Activated CD4-positive, alpha-beta T cell treated with anti-CD3 and anti-CD28 coated beads, Interleukin-2, amount 50 U/mL, for 16 hours (primary cell): ENCODE data around the gene DGLUCY.
A peak's percentile ranks its signal among the peaks of the same experiment; 100 is the strongest.
"Not testable (repeated sequence)": the region's sequence is repeated elsewhere in the genome, so short reads cannot be mapped to it uniquely, and the experiment has no call there.

Source experiments
- DNase-seq: peaks from one replicate; pipeline ENCODE4 v3.0.0-alpha.2; 2020

The DGLUCY gene

DNA sequence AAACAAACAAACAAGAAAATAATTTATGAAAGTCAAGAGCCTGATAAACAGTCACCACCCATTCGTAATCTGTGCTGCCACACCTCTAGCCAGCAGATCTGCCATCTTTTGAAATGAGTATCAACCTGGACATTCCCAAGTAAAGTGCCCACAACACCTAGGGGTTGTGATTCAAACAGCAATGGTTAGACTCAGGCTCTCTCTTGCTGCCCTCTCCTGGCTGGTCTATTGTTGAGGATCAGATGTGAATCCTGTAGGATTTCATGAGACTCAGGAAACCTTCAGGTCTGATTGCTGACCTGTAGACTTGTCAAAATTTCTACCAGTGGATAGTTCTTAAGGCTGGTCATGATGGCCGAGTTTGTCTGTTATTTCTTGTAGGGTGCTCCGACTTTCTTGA lies 26.8 kb downstream of the DGLUCY start:
- no peak for DNase-seq

DNA sequence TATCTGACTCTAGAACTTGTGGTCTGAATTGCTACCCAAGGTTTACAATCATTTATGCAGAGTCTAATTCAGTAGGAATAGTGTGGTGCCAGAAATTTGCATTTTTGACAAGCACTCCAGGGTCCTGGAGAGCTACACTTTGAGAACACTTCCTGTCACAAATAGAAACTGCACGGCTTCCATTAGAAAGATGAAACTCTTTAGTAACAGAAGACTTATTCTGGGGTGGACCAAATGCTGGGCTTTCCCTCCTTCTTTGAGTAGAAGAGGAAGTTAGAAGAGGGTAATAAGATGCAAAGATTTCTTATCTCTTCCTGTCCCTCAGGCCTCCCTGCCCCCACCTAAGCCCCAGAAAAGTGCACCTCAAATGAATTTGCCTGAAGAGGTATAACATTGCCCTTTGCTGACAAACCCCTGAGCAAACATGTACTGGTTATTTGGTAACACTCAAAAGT lies 28.4 kb downstream of the DGLUCY start:
- DNase-seq, result peak; percentile 54

DNA sequence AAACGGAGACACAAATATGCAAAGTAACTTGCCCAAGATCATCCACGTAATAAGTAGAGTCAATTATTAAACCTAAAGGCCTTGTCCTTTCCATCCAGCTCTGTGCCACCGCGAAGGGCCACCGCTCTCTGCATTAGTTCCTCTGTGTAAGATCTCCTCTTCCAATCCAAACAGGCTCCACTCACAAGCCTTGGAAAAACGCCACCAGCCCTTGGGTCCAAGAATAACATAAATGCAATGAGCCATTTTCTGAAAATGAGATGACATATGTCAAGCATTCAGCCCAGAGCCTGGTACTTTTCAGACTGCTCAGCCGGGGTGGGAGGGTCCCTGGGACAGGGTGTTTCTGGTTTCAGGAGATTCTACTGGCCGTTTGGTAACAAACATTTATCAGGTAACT lies 30.0 kb downstream of the DGLUCY start:
- DNase-seq, result no peak

DNA sequence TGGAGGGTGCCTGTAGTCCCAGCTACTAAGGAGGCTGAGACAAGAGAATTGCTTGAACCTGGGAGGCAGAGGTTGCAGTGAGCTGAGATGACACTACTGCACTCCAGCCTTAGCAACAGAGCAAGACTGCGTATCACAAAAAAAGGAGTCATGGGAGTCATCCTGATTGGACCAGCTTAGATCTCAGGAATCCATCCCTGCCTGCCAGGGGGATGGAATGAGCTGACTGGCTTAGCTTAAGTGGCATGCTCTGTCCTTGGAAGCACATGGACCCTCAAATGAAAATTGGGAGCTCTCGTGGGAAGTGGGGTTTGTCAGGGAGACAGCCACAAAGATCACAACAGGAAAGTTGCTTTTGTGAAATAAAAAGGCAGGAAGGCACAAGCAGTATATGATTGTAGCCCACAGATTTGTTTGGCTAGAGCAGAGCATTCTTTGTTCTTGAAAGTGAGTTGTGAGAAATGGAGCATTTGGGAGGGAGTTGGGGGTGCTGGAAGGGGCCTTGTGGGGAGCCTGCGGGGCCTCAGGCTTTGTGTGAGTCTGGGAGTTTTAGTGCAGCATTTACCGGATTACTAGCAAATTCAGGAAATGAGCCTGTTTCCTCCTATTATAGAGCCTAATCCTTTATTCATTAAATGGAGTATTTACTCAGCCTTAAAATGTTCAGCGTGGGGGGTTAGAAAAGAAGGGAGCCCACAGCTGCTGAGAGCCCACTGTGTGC lies 30.7 kb downstream of the DGLUCY start:
- no peak for DNase-seq

DNA sequence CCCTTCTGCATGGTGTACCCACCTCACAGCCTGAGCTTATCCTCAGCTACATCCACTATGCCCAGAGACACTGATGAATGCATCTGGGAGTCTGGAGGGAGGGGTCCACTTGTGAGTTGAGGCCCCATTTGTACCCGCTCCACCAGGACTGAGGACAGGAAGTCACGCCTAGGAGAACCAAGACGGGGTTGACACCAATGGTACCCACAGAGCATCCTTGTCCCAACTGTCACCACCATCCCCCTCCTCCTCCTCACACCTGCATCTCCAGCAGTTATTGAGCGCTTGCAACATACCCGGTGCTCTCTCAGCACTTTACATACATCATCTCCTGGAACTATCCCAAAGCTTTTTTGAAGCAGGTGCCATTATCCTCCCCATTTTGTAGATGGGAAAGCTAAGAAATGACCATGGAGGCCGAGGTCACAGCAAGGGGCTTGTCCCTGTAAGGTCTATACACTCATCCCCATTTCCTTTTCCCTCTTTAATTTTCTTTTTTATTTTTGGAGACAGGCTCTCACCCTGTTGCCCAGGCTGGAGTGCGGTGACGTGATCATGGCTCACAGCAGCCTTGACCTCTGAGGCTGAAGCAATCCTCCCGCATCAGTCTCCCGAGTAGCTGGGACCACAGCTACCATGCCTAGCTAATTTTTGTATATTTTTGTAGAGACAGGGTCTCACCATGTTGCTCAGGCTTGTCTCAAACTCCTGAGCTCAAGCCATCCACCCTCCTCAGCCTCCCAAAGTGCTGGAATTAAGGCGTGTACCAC lies 31.7 kb downstream of the DGLUCY start:
- peak; percentile 42 for DNase-seq

DNA sequence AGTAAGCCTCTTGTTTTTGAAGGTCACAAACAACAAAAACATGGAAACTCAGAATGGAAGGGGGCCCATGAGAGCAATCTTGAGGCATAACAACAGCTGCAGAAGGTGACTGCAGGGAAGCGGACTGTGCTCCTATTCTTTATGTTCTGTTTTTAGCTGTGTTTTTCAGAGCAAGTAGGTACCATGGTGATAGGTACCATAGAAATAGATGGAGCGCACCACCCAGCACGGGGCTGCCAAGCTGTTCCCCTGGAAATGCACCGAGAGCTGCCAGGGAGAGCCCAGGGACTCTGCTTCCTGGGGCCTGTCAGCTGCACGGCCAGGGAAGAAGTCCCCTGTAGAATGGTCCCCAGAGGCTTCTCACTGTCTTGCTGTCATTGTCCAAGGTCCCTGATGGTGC lies 32.8 kb downstream of the DGLUCY start:
- DNase-seq, result no peak

DNA sequence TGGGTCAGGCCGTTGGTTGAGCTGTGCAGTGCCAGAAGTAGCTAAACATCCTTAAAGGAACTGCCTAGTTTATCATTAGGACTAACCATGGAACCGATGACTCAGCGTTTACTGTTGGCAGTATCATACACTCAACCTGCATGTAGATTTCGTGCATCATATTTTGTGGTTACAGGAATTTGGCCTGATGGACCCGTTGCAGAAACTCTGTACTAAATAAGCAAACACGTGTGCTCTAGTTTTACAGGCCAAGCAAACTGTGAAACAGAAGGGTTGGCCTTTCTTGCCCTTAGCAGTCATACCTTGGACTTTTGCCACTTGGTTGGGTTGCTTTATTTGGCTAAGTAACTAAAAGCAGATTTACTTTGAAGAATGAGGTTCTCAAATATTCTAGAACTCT lies 35.6 kb downstream of the DGLUCY start:
- no peak for DNase-seq

DNA sequence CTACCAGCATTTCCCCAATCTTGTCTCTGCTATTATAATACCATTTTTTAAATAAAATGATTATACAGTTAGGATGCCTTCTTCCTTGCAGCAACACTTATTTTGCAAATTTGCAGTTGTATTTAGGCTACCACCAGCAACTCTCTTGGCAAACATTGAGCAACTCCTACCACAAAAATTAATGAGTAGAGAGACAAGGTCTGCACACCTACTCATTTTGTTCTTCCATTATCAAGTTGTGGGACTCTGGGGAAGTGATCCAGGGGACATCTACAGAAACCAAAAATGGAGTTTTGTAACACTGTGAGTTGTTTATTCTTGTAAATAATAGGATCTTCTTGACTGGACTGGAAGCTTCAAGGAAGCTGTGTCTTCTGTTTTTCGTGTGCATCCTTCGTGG lies 38.6 kb downstream of the DGLUCY start:
- DNase-seq, result peak; percentile 35

DNA sequence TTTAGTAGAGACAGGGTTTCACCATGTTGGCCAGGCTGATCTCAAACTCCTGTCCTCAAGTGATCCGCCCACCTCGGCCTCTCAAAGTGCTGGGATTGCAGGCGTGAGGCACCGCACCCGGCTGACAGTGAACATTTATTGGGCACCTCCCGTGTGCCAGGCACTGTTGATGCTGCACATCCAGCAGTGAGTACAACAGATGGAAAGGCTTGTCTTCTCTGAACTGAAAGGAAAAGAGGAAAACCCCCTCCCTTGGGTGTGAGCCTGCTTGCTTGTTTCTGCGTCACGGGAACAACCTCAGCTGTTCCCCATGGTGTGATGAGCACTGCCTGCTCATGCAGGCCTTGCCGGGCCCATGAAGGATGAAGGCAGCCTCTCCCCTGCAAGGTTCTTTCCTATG lies 39.5 kb downstream of the DGLUCY start:
- DNase-seq, result no peak

DNA sequence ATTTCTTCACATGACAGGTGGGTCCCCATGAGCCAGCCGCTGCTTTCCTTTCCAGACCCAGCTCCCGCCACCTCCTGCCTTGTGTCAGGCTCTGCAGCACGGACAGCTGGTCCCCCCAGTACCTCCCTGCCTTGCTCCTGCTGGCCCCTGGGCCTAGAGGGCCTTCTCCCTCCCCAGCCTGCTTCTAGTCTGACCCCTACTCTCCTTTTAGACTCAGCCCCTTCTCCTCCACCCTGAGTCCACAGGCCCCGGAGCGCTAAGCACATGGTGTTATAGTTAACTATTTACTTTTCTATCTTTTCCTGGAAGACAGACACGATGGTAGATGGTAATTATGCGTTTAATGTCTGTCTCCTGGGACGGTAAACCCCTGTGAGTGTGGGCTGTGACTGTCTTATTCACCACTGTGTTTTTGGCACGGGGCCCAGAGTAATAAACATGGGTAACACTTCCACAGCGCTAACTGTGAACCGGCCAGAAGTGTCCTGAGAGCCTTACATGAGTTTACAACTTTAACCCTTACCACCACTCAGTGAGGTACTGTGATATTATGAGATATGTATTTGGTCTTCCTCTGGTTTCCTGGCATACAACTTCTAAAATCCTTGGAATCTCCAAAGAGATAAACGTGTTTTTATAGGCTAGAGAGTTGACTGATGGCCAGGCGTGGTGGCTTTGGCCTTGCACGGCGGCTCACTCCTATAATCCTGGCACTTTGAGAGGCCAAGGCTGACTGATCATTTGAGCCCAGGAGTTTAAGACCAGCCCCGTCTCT lies 41.2 kb downstream of the DGLUCY start:
- DNase-seq, result no peak

DNA sequence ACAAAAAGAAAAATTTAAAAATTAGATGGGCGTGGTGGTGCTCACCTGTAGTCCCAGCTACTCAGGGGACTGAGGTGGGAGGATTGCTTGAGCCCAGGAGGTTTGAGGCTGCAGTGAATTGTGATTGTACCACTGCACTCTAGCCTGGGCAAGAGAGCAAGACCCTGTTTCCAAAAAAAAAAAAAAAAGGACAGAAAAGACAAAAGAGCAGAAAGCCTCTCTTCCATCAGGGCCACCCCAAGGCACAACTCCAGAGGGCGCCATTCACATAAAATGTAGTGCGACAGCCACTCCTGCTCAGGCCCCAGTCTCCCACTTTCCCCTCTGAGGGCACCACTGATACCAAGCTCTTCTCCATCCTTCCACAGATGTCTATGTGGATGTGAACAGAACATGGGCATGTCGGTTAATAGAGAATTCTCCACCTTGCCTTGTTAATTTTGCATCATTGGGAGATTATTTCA lies 41.8 kb downstream of the DGLUCY start:
- no peak for DNase-seq

DNA sequence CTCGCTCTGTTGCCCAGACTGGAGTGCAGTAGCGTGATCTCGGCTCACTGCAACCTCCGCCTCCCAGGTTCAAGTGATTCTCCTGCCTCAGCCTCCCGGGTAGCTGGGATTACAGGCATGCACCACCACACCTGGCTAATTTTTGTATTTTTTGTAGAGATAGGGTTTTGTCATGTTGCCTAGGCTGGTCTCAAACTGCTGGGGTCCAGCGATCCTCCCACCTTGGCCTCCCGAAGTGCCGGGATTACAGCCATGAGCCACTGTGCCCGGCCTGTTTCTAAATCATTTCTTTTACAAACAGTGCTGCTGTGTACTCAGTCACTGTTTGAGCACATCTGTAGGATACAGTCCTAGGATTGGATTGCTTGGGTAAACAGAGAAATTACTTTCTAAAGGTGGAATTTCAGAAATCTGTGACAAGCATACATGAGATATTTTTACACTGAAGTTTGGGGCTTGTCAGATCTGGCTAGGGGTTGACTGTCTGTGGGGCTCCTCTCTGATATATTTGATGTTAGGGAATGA lies 42.3 kb downstream of the DGLUCY start:
- not testable (repeated sequence) for DNase-seq

DNA sequence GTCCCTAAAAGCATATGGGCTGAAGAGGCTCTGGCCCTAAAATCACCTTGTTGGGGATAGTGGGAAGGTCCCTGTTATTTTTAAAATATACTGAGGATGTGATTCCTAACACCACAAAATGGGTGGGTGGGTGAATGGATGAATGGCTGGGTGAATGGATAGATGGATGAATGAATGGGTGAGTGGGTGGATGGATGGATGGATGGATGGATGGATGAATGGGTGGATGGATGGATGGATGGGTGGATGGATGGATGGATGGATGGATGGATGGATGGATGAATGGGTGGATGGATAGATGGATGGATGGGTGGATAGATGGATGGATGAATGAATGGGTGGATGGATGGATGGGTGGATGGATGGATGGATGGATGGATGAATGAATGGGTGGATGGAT lies 43.0 kb downstream of the DGLUCY start:
- not testable (repeated sequence) for DNase-seq

DNA sequence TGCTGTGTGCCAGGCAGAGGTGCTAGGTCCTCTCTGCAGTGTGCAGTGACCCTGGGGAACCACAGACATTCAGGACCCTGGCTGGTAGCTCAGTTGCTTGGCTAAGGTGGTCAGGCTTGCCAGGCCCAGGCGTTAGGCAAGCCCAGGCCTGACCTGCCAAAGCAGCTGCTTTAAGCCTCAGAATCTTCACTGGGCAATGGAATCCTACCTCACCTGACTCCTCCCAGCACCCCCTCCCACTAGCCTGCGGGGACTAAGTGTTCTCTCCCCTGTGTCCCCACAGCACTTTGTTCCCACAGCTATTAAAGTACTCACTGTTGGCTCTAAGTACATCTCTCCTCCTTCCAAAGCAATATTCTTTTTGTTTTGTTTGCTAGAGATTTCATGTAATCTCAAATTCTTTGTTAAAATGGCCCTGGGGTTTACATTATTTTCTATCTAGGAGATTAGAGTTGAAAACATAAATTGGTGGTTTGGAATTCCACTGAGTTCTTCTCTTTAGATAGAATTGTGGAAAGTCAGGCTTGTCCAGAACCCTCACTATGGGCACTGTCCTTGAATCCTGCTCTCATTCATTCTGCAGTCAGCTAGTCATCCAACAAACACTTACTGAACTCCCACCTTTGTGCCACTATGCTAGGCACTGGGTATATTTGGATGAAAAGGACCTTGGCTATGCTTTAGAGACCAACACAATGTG lies 44.4 kb downstream of the DGLUCY start:
- DNase-seq, result no peak

DNA sequence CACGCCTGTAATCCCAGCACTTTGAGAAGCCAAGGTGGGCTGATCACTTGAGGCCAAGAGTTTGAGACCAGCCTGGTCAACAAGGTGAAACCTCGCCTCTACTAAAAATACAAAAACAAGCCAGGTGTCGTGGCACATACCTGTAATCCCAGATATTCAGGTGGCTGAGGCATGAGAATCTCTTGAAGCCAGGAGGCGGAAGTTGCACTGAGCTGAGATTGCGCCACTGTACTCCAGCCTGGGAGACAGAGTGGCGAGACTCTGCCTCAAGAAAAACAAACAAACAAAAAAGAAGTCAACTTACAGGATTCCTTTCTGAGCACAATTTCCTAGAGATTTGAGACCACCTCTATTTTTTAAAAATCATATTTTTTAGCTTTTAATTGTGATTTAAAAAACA lies 45.3 kb downstream of the DGLUCY start:
- DNase-seq, result no peak

DNA sequence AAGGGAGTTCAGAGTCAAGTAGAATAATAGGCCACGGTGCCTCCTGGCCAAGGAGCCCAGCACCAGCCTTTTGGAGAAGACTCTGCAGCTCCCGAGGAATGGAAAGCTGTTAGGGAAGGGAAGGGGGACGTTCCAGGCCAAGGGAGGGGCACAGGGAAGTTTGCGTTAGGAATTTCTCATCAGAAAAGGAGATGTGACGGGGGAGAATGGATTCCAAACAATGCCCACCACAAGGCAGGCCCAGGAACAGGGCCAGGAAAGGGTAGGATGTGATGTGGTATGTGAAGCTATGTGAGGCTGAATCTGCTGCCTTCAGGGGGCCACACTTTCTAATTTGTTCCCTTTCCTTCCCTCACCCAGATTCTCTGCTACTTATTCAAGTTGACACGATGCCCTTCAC lies 46.0 kb downstream of the DGLUCY start:
- DNase-seq, result no peak

DNA sequence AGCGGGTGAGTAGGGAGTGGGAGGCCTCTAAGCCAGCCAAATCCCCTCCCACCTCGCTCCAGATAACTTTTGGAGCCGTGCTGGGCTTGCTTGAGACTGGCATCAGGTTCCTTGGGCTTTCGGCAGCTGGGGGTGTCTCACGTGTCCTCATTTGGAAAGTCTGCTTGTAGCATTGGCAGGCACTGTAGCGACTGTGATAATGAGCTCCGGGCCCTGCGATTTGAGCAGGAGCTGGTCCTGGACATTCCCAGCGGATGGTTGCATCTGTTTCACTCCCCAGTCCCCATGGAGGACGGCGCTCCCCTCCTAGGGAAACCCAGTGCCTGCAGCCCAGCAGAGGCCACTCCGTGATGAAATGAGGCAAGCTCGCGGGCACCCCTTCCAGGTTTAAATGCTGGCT lies 49.4 kb downstream of the DGLUCY start:
- no peak for DNase-seq

DNA sequence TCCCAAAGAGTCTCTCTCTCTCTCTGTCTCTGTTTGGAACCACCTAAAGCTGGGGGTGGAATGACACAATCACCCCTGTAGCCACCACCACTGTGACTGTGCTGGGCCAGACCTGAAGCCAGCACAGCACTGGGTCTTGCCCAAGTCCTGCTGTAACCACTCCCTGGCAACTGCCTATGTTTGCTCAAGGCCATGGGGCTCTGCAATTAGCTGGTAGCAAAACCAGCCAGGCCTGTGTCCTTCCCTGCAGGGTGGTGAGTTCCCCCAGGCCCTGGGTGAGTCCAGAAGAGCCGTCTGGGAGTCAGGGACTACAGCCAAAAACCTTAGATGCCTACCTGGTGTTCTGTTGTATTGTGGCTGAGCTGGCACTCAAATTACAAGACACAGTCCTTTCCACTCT lies 50.8 kb downstream of the DGLUCY start:
- no peak for DNase-seq

DNA sequence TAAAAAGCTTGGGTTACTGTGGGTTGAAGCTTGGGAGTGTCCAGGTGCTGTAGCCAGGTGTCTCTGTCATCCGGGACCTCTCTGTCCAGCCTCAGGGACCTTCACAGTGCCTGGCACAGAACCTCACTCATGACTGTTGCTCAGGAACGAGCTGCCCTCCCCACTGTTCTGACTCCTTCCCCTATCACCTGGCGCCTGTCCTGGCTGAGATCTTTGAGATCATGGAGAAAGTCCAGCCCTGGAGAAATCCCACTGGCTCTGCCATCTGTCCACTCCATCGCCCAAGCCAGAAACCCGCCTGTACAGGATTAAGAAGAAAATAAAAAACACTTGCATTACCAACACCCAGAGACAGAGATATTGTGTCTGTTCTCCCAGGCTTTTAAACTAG lies 53.5 kb downstream of the DGLUCY start:
- no peak for DNase-seq

DNA sequence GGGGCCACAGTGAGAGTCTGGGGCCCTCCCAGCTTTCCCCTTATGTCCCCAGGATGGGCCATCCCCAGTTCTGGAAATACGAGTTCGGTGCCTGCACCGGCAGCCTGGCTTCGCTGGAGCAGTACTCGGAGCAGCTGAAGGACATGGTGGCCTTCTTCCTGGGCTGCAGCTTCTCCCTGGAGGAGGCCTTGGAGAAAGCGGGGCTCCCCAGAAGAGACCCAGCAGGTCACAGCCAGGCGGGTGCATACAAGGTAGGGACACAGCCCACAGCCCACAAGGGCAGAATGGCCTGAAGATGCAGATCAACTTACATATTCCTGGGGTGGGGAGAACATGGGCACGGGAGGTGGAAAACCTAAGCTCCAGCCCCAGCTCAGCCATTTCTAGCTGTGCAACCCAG lies 56.1 kb downstream of the DGLUCY start:
- no peak for DNase-seq

DNA sequence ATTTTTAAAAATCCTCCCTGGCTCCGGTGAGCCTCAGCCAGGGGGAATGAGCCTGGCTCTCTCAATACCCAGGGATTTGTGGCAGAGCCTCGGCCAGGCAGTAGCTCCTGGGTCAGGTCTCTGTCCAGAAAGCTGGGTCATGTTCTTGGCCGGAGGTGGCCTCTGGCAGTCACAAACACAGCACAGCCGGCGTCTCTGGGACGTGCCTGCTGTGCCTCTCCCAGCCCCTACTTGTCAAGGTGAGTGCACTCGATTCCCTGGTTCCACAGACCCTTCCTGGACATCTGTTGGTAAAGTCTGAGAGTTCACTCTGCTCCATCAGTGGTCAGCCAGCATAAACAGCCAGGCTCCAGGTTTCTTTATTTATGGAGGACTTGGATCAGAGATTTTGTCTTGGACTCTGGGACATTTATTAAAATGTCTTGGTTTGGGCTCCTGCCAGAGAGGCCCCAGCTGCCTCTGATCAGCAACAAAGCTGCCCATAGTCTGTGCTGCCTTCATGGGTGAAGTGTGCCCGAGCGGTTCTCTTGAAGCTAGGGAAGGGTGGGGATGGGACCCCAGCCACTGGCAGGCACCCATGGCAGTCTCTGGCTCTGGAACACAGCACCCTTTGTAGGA lies 56.7 kb downstream of the DGLUCY start:
- DNase-seq, result no peak

DNA sequence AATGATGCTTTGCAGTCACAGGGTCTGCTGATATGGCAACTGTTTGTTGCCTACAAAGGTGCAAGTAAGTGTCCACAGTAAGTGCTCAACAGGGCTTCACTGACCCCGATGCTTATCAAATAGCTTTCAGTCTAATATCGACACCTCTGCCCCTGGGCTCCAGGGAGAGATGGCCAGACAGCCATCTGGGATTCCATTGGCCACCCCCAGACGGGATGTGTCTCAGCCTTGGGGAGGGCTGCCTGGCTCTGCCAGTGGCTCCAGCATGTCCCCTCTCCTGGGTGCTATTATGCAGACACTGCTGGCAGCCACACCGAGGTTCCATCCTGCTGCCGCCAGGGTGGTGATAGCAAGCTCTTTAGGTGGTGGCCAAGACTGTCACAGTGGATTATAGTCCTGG lies 57.4 kb downstream of the DGLUCY start:
- DNase-seq, result no peak
